Measurements from ENCODE around the gene HOMER1.
"Not testable (repeated sequence)": the region's sequence is repeated elsewhere in the genome, so short reads cannot be mapped to it uniquely, and the experiment has no call there.

HOMER1 gene

GRCh38 chr5:79518718-79519117 lies 4.8 kb upstream of the HOMER1 start:
- H3K79me2 ChIP-seq (ENCODE audit: control insufficient read depth, low read length): no peaks in the 10 kb centered on the region
- H3K4me3 ChIP-seq (ENCODE audit: low read length): no peak overlapping the region
- H3K27me3 ChIP-seq (ENCODE audit: control insufficient read depth, low read length): peaks cover 17% of the 10 kb centered on the region
- H3K4me2 ChIP-seq (ENCODE audit: low read length): no peak overlapping the region
- peaks cover 11% of the 10 kb centered on the region for H3K4me1 ChIP-seq (ENCODE audit: control insufficient read depth, low read length)
- H4K20me1 ChIP-seq (ENCODE audit: control insufficient read depth, insufficient read depth, low read depth, low read length): no peaks in the 10 kb centered on the region
- H3F3A ChIP-seq (ENCODE audit: control insufficient read depth, insufficient read depth): peaks cover 15% of the 10 kb centered on the region
- TF ChIP-seq EZH2phosphoT487 (IDR thresholded peaks at IDR 0.05; ENCODE audit: borderline replicate concordance, low read length): no peak
- no peak for TF ChIP-seq CTCF (IDR thresholded peaks at IDR 0.05; ENCODE audit: low read depth, low read length, poor library complexity, severe bottlenecking)
- H3K9me2 ChIP-seq (replicated peaks; ENCODE audit: control insufficient read depth, low read length): no peaks in the 10 kb centered on the region
- H3K27ac ChIP-seq (ENCODE audit: low read depth, low read length): no peak overlapping the region
- no peaks in the 10 kb centered on the region for H3K36me3 ChIP-seq (ENCODE audit: control insufficient read depth, low read length)
- no peaks in the 10 kb centered on the region; the same call in 1 of the 2 replicates for H3K9me3 ChIP-seq (ENCODE audit: control insufficient read depth, insufficient read depth, low read length)

- Histone ChIP-seq H3K4me1 (ENCODE audit: control insufficient read depth, low read length) (peaks cover 21% of the 10 kb centered on the region), H3F3A (ENCODE audit: control insufficient read depth, insufficient read depth) (peaks cover 18% of the 10 kb centered on the region), H3K9me2 (replicated peaks; ENCODE audit: control insufficient read depth, low read length) (no peaks in the 10 kb centered on the region), H3K27ac (ENCODE audit: low read depth, low read length) (no peak overlapping the region), H3K27me3 (ENCODE audit: control insufficient read depth, low read length) (peaks cover 28% of the 10 kb centered on the region), H4K20me1 (ENCODE audit: control insufficient read depth, insufficient read depth, low read depth, low read length) (no peaks in the 10 kb centered on the region), H3K9me3 (ENCODE audit: control insufficient read depth, insufficient read depth, low read length) (no peaks in the 10 kb centered on the region; the same call in 1 of the 2 replicates), H3K4me2 (ENCODE audit: low read length) (peak overlapping the region; percentile 1; the same call in 1 of the 2 replicates), H3K4me3 (ENCODE audit: low read length) (no peak overlapping the region), H3K36me3 (ENCODE audit: control insufficient read depth, low read length) (no peaks in the 10 kb centered on the region), H3K79me2 (ENCODE audit: control insufficient read depth, low read length) (no peaks in the 10 kb centered on the region)
- TF ChIP-seq EZH2phosphoT487 (IDR thresholded peaks at IDR 0.05; ENCODE audit: borderline replicate concordance, low read length) (no peak), CTCF (IDR thresholded peaks at IDR 0.05; ENCODE audit: low read depth, low read length, poor library complexity, severe bottlenecking) (no peak)
Measured at GRCh38 chr5:79517601-79518000, 3.7 kb upstream of the HOMER1 start.

GRCh38 chr5:79516986-79517385 lies 3.1 kb upstream of the HOMER1 start:
- H3K79me2 ChIP-seq (ENCODE audit: control insufficient read depth, low read length): no peaks in the 10 kb centered on the region
- H3F3A ChIP-seq (ENCODE audit: control insufficient read depth, insufficient read depth): peaks cover 18% of the 10 kb centered on the region
- no peak overlapping the region for H3K27ac ChIP-seq (ENCODE audit: low read depth, low read length)
- no peak for TF ChIP-seq CTCF (IDR thresholded peaks at IDR 0.05; ENCODE audit: low read depth, low read length, poor library complexity, severe bottlenecking)
- no peak overlapping the region for H3K4me3 ChIP-seq (ENCODE audit: low read length)
- H3K27me3 ChIP-seq (ENCODE audit: control insufficient read depth, low read length): peaks cover 35% of the 10 kb centered on the region
- H3K4me2 ChIP-seq (ENCODE audit: low read length): no peak overlapping the region; the same call in 1 of the 2 replicates
- no peaks in the 10 kb centered on the region for H3K9me2 ChIP-seq (replicated peaks; ENCODE audit: control insufficient read depth, low read length)
- H3K4me1 ChIP-seq (ENCODE audit: control insufficient read depth, low read length): peaks cover 26% of the 10 kb centered on the region
- H3K36me3 ChIP-seq (ENCODE audit: control insufficient read depth, low read length): no peaks in the 10 kb centered on the region
- H4K20me1 ChIP-seq (ENCODE audit: control insufficient read depth, insufficient read depth, low read depth, low read length): no peaks in the 10 kb centered on the region
- H3K9me3 ChIP-seq (ENCODE audit: control insufficient read depth, insufficient read depth, low read length): no peaks in the 10 kb centered on the region; the same call in 1 of the 2 replicates

GRCh38 chr5:79516331-79516730 lies 2.4 kb upstream of the HOMER1 start:
- H3F3A ChIP-seq (ENCODE audit: control insufficient read depth, insufficient read depth): peaks cover 18% of the 10 kb centered on the region
- H4K20me1 ChIP-seq (ENCODE audit: control insufficient read depth, insufficient read depth, low read depth, low read length); H3K4me2 ChIP-seq (ENCODE audit: low read length); H3K36me3 ChIP-seq (ENCODE audit: control insufficient read depth, low read length); H3K9me2 ChIP-seq (replicated peaks; ENCODE audit: control insufficient read depth, low read length); H3K9me3 ChIP-seq (ENCODE audit: control insufficient read depth, insufficient read depth, low read length); H3K4me3 ChIP-seq (ENCODE audit: low read length); H3K79me2 ChIP-seq (ENCODE audit: control insufficient read depth, low read length); H3K27ac ChIP-seq (ENCODE audit: low read depth, low read length): not testable (repeated sequence)
- peaks cover 41% of the 10 kb centered on the region for H3K27me3 ChIP-seq (ENCODE audit: control insufficient read depth, low read length)
- peaks cover 32% of the 10 kb centered on the region for H3K4me1 ChIP-seq (ENCODE audit: control insufficient read depth, low read length)
